HEK293 (cell line): ENCODE results near the gene PRSS8.

Source experiments
- CTCF ChIA-PET: fragments of 350-600 bp; formaldehyde crosslinking; extraction: SDS; loops from one replicate; lab custom pipeline; 2021; ENCODE audit warnings: antibody characterized with exemption; lab: Yijun Ruan, JAX
- POLR2A ChIA-PET: fragments of 300-600 bp; formaldehyde crosslinking; extraction: SDS; loops from one replicate; lab custom pipeline; 2020; ENCODE audit warnings: antibody characterized with exemption, inconsistent platforms; lab: Yijun Ruan, JAX
- H3K27ac ChIP-seq: fragments of 200-500 bp; sonication (Bioruptor generic); 2 replicates; pipeline ENCODE4 v1.5.1; 2014; ENCODE audit warnings: low read depth, low read length, control low read depth, inconsistent platforms; ENCODE audit errors: extremely low read depth
- H3K36me3 ChIP-seq, 2 experiments: fragments of 200-500 bp in 1 of 2; sonication (Bioruptor generic) in 1 of 2; 1 replicate in 1 of 2; 2 replicates in 1 of 2; pipeline ENCODE4 v1.5.1; 2014 to 2017; ENCODE audit warnings: inconsistent platforms in 2 of 2, low read length in 2 of 2; ENCODE audit not compliant: control insufficient read depth in 2 of 2, insufficient read depth in 1 of 2
- H3K4me1 ChIP-seq: fragments of 200-500 bp; sonication (Bioruptor generic); 2 replicates; pipeline ENCODE4 v1.5.1; 2014; ENCODE audit warnings: mild to moderate bottlenecking, low read length, inconsistent platforms; ENCODE audit not compliant: control insufficient read depth, insufficient read depth
- H3K4me3 ChIP-seq: 2 replicates; pipeline ENCODE4 v1.5.1; 2011; ENCODE audit warnings: low read depth, mild to moderate bottlenecking, control low read depth, low read length, moderate library complexity
- H3K9me3 ChIP-seq: fragments of 200-500 bp; sonication (Bioruptor generic); 2 replicates; pipeline ENCODE4 v1.5.1; 2014; ENCODE audit warnings: low read depth, low read length, inconsistent platforms; ENCODE audit not compliant: control insufficient read depth, insufficient read depth
- GLI4 ChIP-seq: fragments of 450-650 bp; formaldehyde crosslinking; IDR thresholded peaks from 2 replicates; pipeline ENCODE4 v1.5.1; 2016; ENCODE audit warnings: missing biosample characterization, missing genetic modification characterization
- PRDM1 ChIP-seq: fragments of 450-650 bp; formaldehyde crosslinking; IDR thresholded peaks from 2 replicates; pipeline ENCODE4; 2016; ENCODE audit warnings: missing biosample characterization, missing genetic modification characterization
- PRDM10 ChIP-seq: fragments of 450-650 bp; formaldehyde crosslinking; IDR thresholded peaks from 2 replicates; pipeline ENCODE4 v1.5.1; 2016; ENCODE audit warnings: missing biosample characterization, missing genetic modification characterization
- SP3 ChIP-seq: fragments of 450-650 bp; formaldehyde crosslinking; IDR thresholded peaks from 2 replicates; pipeline ENCODE4 v1.5.1; 2016; ENCODE audit warnings: missing biosample characterization, missing genetic modification characterization
- TSHZ1 ChIP-seq: fragments of 450-650 bp; formaldehyde crosslinking; IDR thresholded peaks from 2 replicates; pipeline ENCODE4 v1.5.1; 2016; ENCODE audit warnings: missing biosample characterization, missing genetic modification characterization, borderline replicate concordance
- ZNF121 ChIP-seq: fragments of 450-650 bp; formaldehyde crosslinking; IDR thresholded peaks from 2 replicates; pipeline ENCODE4 v1.5.1; 2016; ENCODE audit warnings: missing biosample characterization, missing genetic modification characterization
- ZNF214 ChIP-seq: fragments of 450-650 bp; formaldehyde crosslinking; IDR thresholded peaks from 2 replicates; pipeline ENCODE4 v1.5.1; 2017; ENCODE audit warnings: missing biosample characterization, mild to moderate bottlenecking, missing genetic modification characterization, borderline replicate concordance
- ZNF223 ChIP-seq: fragments of 450-650 bp; formaldehyde crosslinking; IDR thresholded peaks from 2 replicates; pipeline ENCODE4 v1.5.1; 2016; ENCODE audit warnings: missing biosample characterization, missing genetic modification characterization
- ZNF266 ChIP-seq: fragments of 450-650 bp; formaldehyde crosslinking; IDR thresholded peaks from 2 replicates; pipeline ENCODE4 v1.5.1; 2016; ENCODE audit warnings: missing biosample characterization, missing genetic modification characterization, low read depth
- ZNF394 ChIP-seq: fragments of 450-650 bp; formaldehyde crosslinking; IDR thresholded peaks from 2 replicates; pipeline ENCODE4 v1.5.1; 2016; ENCODE audit warnings: missing biosample characterization, missing genetic modification characterization, mild to moderate bottlenecking, moderate library complexity, borderline replicate concordance
- ZNF423 ChIP-seq: fragments of 450-650 bp; formaldehyde crosslinking; IDR thresholded peaks from 2 replicates; pipeline ENCODE4 v1.5.1; 2016; ENCODE audit warnings: missing biosample characterization, missing genetic modification characterization
- ZNF449 ChIP-seq: fragments of 450-650 bp; formaldehyde crosslinking; IDR thresholded peaks from 2 replicates; pipeline ENCODE4 v1.5.1; 2017; ENCODE audit warnings: missing biosample characterization, mild to moderate bottlenecking, missing genetic modification characterization, moderate library complexity
- ZNF544 ChIP-seq: fragments of 450-650 bp; formaldehyde crosslinking; IDR thresholded peaks from 2 replicates; pipeline ENCODE4 v1.5.0; 2017; ENCODE audit warnings: missing biosample characterization, missing genetic modification characterization
- ZNF692 ChIP-seq: fragments of 450-650 bp; formaldehyde crosslinking; IDR thresholded peaks from 2 replicates; pipeline ENCODE4 v1.5.1; 2016; ENCODE audit warnings: missing biosample characterization, missing genetic modification characterization
- ZSCAN18 ChIP-seq: fragments of 450-650 bp; formaldehyde crosslinking; IDR thresholded peaks from 2 replicates; pipeline ENCODE4 v1.5.1; 2016; ENCODE audit warnings: missing biosample characterization, missing genetic modification characterization
- ZSCAN23 ChIP-seq: fragments of 450-650 bp; formaldehyde crosslinking; IDR thresholded peaks from 2 replicates; pipeline ENCODE4 v1.5.1; 2016; ENCODE audit warnings: missing biosample characterization, missing genetic modification characterization

PRSS8 gene

GRCh38 chr16:31117384-31118222 is 17.9 kb downstream of the PRSS8 start, which contains the start of gene KAT8 (continued):
- TF ChIP-seq GLI4 (tag by site-specific recombination) (no peak), ZNF214 (tag by site-specific recombination) (no peak)
- TF ChIP-seq, all 188 proteins: peak for 49

GRCh38 chr16:31114468-31114867 is 21.1 kb downstream of the PRSS8 start:
- Histone ChIP-seq H3K9me3 (no peaks in the 10 kb centered on the region), H3K36me3 (peaks cover 6 to 50% of the 10 kb centered on the region in 2 experiments; a peak in 2 of 3 replicates), H3K27ac (no peak overlapping the region; the same call in 1 of the 2 replicates), H3K4me1 (peaks cover 4% of the 10 kb centered on the region), H3K4me3 (no peak overlapping the region)
- ChIA-PET POLR2A (interaction anchor here (0.7 kb wide), 1 partner anchor 324 kb away, joined by 4 read pairs; no protein-coding TSS in a partner anchor), CTCF (interaction anchor here (3.4 kb wide), 1 partner anchor 28 kb away, joined by 12 read pairs; no protein-coding TSS in a partner anchor)
- TF ChIP-seq ZNF266 (tag by site-specific recombination) = no peak
- no peak for TF ChIP-seq ZSCAN18 (tag by site-specific recombination)
- TF ChIP-seq ZSCAN23 (tag by site-specific recombination) = no peak

GRCh38 chr16:31113121-31114120 is 22.1 kb downstream of the PRSS8 start:
- no peak overlapping the region for H3K4me3 ChIP-seq
- H3K9me3 ChIP-seq = no peaks in the 10 kb centered on the region
- POLR2A ChIA-PET = interaction anchor here (0.8 kb wide), 1 partner anchor 13 kb away, joined by 6 read pairs; no protein-coding TSS in a partner anchor
- CTCF ChIA-PET = interaction anchor here (3.4 kb wide), 1 partner anchor 29 kb away, joined by 12 read pairs; no protein-coding TSS in a partner anchor
- H3K4me1 ChIP-seq = peaks cover 4% of the 10 kb centered on the region
- peaks cover 0 to 43% of the 10 kb centered on the region in 2 experiments; a peak in 1 of 3 replicates for H3K36me3 ChIP-seq
- H3K27ac ChIP-seq = no peak overlapping the region; the same call in 1 of the 2 replicates
- TF ChIP-seq TSHZ1 (no peak), ZNF394 (tag by site-specific recombination) (no peak), ZNF544 (no peak), PRDM1 (tag by site-specific recombination) (0 out of 2 replicates have a peak, but pooled peaks have one; percentile 17), SP3 (tag by site-specific recombination) (no peak), ZNF223 (tag by site-specific recombination) (no peak), ZNF121 (tag by site-specific recombination) (peak; percentile 82), ZNF423 (tag by site-specific recombination) (no peak), ZNF449 (tag by site-specific recombination) (no peak), PRDM10 (peak; percentile 80), ZNF692 (tag by site-specific recombination) (no peak)
